Duodenal mucosa (tissue), 2 donors: ENCODE data around the gene CASKIN1.
"Not testable (repeated sequence)": the region's sequence is repeated elsewhere in the genome, so short reads cannot be mapped to it uniquely, and the experiment has no call there.

Source experiments
- H3K27ac ChIP-seq: one replicate; pipeline ENCODE4 v1.7.0; 2013; ENCODE audit warnings: low read depth, low read length
- H3K27me3 ChIP-seq, 2 donors: one replicate each; pipeline ENCODE4 v1.7.0; 2013; ENCODE audit warnings: low read length in 2 of 2, control low read depth in 1 of 2; ENCODE audit not compliant: insufficient read depth in 2 of 2, control insufficient read depth in 1 of 2
- H3K36me3 ChIP-seq, 2 donors: one replicate each; pipeline ENCODE4 v1.7.0; 2013; ENCODE audit warnings: low read length in 2 of 2, control low read depth in 1 of 2; ENCODE audit not compliant: insufficient read depth in 2 of 2, control insufficient read depth in 1 of 2
- H3K4me1 ChIP-seq, 2 donors: one replicate each; pipeline ENCODE4 v1.7.0; 2013; ENCODE audit warnings: low read length in 2 of 2, control low read depth in 1 of 2; ENCODE audit not compliant: insufficient read depth in 2 of 2, control insufficient read depth in 1 of 2
- H3K4me3 ChIP-seq, 2 donors: one replicate each; pipeline ENCODE4 v1.7.0; 2013; ENCODE audit warnings: low read length in 2 of 2, low read depth in 1 of 2
- H3K9ac ChIP-seq, 2 donors: one replicate each; pipeline ENCODE4 v1.7.0; 2013; ENCODE audit warnings: low read length in 2 of 2, low read depth in 1 of 2
- H3K9me3 ChIP-seq, 2 donors: one replicate each; pipeline ENCODE4 v1.7.0; 2013; ENCODE audit warnings: low read length in 2 of 2, control low read depth in 1 of 2; ENCODE audit not compliant: control insufficient read depth in 1 of 2

CASKIN1 gene

DNA sequence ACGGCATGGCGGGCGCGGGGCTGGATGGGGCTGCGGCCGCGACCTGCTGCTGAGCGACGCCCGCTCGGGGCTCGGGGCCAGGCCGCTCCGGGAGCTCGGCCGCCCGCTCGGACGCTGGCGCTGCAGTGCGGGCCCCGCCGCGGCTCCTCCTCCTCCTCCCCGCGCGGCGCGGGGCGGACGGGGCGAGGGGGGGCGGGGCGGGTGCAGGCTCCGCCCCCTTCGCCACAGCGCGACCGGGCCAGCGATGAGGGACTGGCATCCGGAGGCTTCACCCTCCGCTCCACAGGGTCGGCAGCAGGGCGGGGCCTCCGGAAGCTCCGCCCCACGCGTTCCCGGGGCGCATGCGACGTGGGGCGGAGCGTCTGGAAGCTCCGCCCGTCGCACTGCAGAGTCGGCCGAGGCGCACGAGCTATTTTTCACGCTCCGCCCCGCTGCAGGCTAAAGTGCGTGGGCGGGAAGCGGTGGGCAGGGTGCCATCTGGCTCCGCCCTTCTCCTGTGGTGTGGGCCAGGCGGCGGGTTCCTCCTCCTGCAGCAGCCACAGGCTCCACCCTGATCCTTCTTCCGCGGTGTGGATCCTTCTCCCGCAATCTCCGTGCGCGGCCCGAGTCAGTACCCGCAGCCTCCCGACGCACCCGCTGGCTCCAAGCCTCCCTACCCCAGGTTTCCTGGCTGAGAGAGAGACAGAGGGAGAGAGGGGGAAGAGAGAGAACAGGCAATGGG is 60.5 kb downstream of the CASKIN1 start, which contains the start of gene PKD1:
TSS of gene PKD1 (minus strand) at position 129 of the 721 bp plus-strand sequence. CDS start 209 bp downstream, outside the sequence.
- H3K4me1 ChIP-seq, H3K9ac ChIP-seq, H3K27ac ChIP-seq, H3K36me3 ChIP-seq, H3K27me3 ChIP-seq, H3K9me3 ChIP-seq: not testable (repeated sequence)
- H3K4me3 ChIP-seq, result peak within 1 kb of the TSS in 1 of 2 donors; percentile 43

- H3K4me1 ChIP-seq, H3K9me3 ChIP-seq, H3K9ac ChIP-seq, H3K27me3 ChIP-seq, H3K36me3 ChIP-seq, H3K27ac ChIP-seq: not testable (repeated sequence)
- H3K4me3 ChIP-seq, result peak overlapping the region in 1 of 2 donors; percentile 40
Observed at GRCh38 chr16:2135071-2135470, 61.3 kb downstream of the CASKIN1 start.

DNA sequence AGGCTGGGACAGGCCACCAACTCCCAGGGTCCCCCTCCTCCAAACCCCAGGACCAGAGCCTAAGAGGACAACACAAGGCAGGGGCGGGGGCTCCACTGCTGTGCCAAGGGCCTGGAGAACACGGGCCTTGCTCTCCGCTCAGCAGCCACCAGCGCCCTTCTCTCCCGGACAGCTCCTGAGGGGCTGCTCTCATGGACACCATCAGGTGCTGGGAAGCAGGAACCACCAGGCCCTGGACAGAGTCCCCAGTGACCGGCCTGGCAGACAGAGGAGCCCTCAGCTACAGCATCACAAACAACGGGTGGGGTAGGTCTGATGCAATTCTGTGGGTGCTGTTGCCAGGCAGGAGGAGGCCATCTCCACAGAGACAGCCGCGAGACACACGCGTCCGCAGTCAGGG is 62.6 kb downstream of the CASKIN1 start:
- not testable (repeated sequence) for H3K9ac ChIP-seq, H3K9me3 ChIP-seq, H3K4me1 ChIP-seq, H3K27ac ChIP-seq, H3K4me3 ChIP-seq, H3K36me3 ChIP-seq, H3K27me3 ChIP-seq

DNA sequence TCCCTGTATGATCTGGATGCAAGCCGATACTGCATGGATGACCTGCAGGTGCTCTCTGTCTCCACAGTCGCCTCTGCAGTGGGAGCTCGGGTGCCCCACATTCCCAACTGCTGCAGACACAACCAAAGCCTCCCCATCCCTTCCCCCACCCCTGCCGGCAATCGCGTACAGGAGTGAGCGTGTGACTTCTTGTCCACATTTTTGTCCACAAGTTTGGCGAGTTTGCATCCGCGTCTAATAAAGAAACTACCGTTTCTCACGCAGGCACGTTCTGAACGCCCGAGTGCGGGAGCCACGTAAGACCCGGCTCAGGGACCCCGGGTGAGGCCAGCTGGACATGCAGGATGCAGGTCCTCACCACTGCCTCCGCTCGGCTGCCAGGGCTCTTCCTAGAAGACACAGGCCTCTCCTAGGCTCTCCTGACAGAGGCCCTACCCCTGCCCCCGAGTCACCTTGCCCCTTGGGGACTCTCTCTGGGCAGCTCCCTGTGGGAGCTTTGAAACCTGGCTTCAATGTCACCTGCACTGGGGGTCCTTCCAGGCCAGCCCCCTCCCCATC is 66.4 kb downstream of the CASKIN1 start:
- not testable (repeated sequence) for H3K27me3 ChIP-seq, H3K9ac ChIP-seq, H3K27ac ChIP-seq, H3K36me3 ChIP-seq, H3K9me3 ChIP-seq, H3K4me3 ChIP-seq
- H3K4me1 ChIP-seq, result peaks cover 0 to 15% of the 10 kb centered on the region in 2 donors

DNA sequence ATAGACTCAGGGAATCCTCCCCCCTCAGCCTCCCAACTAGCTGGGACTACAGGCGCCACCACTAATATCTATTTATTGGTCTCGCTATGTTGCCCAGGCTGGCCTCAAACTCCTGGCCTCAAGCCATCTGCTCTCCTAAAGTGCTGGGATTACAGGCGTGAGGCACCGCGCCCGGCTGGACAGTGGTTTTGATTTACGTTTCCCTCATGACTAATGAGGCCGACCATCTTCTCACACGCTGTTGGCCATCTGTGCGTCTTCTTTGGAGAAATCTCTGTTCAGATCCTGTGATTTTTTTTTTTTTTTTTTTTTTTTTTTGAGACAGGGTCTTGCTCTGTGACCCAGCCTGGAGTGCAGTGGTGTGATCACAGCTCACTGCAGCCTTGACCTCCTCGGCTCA is 67.2 kb downstream of the CASKIN1 start:
- H3K4me1 ChIP-seq, result peaks cover 0 to 15% of the 10 kb centered on the region in 2 donors
- H3K36me3 ChIP-seq, H3K9ac ChIP-seq, H3K4me3 ChIP-seq, H3K9me3 ChIP-seq, H3K27me3 ChIP-seq, H3K27ac ChIP-seq: not testable (repeated sequence)

GRCh38 chr16:2127630-2128280 is 68.7 kb downstream of the CASKIN1 start:
- not testable (repeated sequence) for H3K9ac ChIP-seq, H3K4me3 ChIP-seq, H3K27me3 ChIP-seq, H3K9me3 ChIP-seq, H3K27ac ChIP-seq, H3K36me3 ChIP-seq
- H3K4me1 ChIP-seq, result peaks cover 0 to 15% of the 10 kb centered on the region in 2 donors
